Hematopoietic multipotent progenitor cell treated with erythropoietin and hydrocortisone succinate and interleukin-3 and kit ligand, for 8 days (in vitro differentiated cells): ENCODE measurements around the gene ZNF441.
"Not testable (repeated sequence)": the region's sequence is repeated elsewhere in the genome, so short reads cannot be mapped to it uniquely, and the experiment has no call there.

Source experiments
- DNase-seq: peaks from one replicate; pipeline ENCODE4 v3.0.0-alpha.2; 2015

Gene ZNF441

GRCh38 chr19:11766597-11767591 lies at the start of gene ZNF441:
ZNF441 (plus strand) TSS chr19:11767000; CDS start chr19:11767194, 194 bp downstream.
- peak; percentile 96 for DNase-seq

- DNase-seq = no peak
Measured at GRCh38 chr19:11721681-11722080, 45.1 kb upstream of the ZNF441 start.

DNA sequence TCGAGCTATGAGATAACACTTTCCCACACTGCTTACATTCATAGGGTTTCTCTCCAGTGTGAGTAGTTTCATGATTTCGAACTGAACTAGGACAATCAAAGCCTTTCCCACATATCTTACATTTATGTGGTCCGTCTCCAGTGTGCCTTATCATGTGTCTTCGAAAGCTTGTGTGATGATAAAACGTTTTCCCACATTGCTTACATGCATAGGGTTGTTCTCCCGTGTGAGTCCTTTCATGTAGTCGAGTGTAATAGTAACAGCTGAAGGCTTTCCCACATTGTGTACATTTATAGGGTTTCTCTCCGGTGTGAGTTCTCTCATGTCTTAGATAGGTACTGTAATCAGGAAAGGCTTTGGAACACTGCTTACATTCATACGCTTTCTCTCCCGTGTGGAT lies 44.4 kb upstream of the ZNF441 start:
- no peak for DNase-seq

- no peak for DNase-seq
Measured at GRCh38 chr19:11729586-11729985, 37.2 kb upstream of the ZNF441 start.

DNA sequence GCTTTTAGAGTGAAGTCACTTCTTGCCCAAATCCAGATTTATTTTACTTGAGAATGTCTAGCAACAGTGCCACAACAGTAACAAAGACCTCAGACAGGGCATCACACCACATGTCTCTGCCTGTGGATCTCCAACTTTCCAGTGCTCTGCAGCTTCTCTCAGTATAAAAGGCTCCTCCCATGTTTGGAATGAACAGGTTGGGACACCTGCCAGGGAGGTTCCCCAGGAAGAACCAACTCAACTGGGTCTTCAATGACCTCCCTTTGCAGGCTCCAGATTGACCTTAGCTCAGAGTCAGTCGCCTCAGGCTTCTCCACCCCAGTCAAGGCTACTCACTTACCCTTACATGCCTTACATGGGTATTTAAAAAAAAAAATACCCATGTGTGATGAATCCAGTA lies 31.4 kb upstream of the ZNF441 start:
- DNase-seq = no peak

- peak; percentile 77 for DNase-seq
Measured at GRCh38 chr19:11736696-11737095, 30.1 kb upstream of the ZNF441 start.

DNA sequence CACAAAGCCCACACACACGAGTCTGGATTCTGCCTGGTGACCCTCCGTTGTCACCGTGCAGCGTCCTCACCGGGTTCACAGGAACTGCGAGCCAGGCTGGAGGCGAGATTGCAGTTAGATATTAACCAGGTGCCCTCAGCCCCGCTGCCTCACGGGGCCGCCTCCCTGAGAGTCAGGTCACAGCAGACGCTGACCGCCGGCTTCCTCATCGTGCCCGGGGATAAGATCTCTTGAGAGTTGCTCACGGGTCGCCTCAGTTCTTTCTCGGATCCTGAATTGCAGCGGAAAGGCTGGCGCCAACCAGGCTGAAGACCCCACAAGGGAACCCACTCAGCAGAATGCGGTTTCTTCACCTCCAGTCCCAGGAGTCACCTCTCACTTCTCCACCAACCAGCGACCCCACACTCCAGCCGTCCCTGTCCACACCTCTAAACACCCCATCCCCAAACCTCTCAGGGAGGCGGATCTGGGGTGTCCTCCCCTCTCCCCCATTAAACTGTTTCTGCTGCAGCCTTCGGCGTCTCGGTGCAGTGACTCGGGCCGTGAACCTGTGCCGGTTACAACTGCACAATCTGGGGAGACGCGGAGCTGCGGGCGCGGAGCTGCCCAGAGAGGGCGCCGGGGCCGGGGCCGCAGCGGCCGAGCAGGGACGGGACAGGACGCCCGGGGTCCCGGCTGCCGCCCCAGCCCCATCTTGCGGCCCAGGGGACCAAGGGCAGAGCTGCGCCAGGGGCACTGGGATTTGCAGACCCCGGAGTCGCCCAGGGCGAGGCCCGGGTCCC lies 28.6 kb upstream of the ZNF441 start:
- DNase-seq = peak; percentile 34

GRCh38 chr19:11738746-11739620 lies 27.8 kb upstream of the ZNF441 start, which contains the start of gene ZNF823:
ZNF823 (minus strand) TSS chr19:11738946; CDS start chr19:11738819, 127 bp downstream.
- DNase-seq = peak; percentile 99

DNA sequence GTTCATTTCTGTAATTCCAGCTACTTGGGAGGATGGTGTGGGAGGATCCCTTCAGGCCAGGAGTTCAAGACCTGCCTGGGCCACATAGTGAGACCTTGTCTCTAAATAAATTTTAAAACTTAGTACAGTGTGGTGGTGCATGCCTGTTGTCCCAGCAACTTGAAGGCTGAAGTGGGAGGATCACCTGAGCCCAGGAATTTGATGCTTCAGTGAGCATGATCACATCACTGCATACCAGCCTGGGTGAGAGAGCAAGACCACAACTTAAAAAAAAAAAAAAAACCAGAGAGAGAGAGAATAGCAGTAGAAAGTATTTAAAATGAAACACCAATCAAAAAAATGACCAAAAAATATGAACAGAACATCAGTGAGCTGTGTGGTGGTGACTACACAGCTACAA lies 20.9 kb upstream of the ZNF441 start:
- no peak for DNase-seq

- DNase-seq = no peak
Measured at GRCh38 chr19:11747277-11747676, 19.5 kb upstream of the ZNF441 start.

GRCh38 chr19:11749751-11750150 lies 17.0 kb upstream of the ZNF441 start:
- DNase-seq = no peak

- no peak for DNase-seq
Measured at GRCh38 chr19:11752244-11752736, 14.5 kb upstream of the ZNF441 start.

GRCh38 chr19:11754663-11755062 lies 12.1 kb upstream of the ZNF441 start:
- DNase-seq = no peak

DNA sequence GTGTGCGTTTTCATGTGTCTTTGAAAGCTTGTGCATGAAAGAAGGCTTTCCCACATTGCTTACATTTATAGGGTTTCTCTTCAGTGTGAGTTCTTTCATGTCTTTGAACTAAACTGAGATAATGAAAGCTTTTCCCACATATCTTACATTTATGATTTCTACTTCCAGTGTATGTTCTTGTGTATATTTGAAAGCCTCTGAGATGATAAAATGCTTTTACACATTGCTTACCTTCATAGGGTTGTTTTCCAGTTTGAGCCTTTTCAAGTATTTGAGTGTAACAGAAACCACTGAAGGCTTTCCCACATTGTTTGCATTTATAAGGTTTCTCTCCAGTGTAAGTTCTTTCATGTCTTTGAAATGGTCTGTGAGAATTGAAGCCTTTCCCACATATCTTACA lies 9.8 kb upstream of the ZNF441 start:
- DNase-seq = no peak

- DNase-seq = no peak
Measured at GRCh38 chr19:11759805-11760204, 7.0 kb upstream of the ZNF441 start.

- no peak for DNase-seq
Measured at GRCh38 chr19:11763117-11763516, 3.7 kb upstream of the ZNF441 start.

DNA sequence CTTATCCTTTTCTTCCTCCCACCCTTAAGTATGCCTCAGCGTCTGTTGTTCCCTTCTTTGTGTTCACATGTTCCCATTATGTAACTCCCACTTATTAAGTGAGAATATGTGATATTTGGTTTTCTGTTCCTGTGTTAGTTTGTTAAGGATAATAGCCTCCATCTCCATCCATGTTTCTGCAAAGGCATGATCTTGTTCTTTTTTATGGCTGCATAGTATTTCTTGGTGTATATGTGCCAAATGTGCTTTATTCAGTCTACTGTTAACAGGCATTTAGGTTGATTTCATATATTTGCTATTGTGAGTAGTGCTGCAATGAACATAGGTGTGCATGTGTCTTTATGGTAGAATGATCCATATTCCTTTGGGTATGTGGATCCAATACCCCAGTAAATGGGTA lies 3.2 kb upstream of the ZNF441 start:
- no peak for DNase-seq

- peak; percentile 27 for DNase-seq
Measured at GRCh38 chr19:11767633-11768133, 883 bp downstream of the ZNF441 start.

GRCh38 chr19:11769995-11770394 lies 3.2 kb downstream of the ZNF441 start:
- DNase-seq = peak; percentile 12

- DNase-seq = not testable (repeated sequence)
Measured at GRCh38 chr19:11771520-11771919, 4.7 kb downstream of the ZNF441 start.

DNA sequence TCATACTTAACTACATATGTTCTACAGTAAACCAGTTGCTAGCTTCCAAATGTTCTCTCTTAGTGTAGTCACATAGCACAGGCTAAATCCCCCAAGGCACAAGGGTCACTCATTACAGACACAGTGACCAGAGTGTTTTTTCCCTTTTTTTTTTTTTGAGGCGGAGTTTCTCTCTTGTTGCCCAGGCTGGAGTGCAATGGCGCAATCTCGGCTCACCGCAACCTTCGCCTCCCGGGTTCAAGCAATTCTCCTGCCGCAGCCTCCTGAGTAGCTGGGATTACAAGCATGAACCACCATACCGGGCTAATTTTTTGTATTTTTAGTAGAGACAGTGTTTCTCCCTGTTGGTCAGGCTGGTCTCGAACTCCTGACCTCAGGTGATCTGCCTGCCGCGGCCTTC lies 9.9 kb downstream of the ZNF441 start:
- not testable (repeated sequence) for DNase-seq

DNA sequence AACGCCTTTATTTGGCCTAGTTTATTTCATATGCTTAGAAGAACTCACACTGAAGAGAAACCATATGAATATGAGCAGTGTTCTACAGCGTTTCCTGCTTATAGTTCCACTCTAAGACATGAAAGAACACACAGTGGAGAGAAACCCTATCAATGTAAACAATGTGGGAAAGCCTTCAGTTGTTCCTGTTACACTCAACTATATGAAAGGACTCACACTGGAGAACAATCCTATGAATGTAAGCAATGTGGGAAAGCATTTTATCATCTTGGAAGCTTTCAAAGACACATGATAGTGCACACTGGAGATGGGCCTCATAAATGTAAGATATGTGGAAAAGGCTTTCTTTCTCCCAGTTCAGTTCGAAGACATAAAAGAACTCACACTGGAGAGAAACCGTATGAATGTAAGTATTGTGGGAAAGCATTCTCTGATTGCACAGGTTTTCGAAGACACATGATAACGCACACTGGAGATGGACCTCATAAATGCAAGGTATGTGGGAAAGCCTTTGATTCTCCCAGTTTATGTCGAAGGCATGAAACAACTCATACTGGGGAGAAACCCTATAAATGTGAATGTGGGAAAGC lies 13.7 kb downstream of the ZNF441 start:
- DNase-seq = no peak
